GM18511 (cell line): Measurements from ENCODE around the gene VIPR2.

Experiments
- ATAC-seq: cut with Tn5 transposase; IDR thresholded peaks from one replicate; pipeline ENCODE4 v1.9.1; 2021; ENCODE audit warnings: mild to moderate bottlenecking, moderate library complexity; ENCODE audit not compliant: unreplicated experiment

VIPR2 gene

DNA sequence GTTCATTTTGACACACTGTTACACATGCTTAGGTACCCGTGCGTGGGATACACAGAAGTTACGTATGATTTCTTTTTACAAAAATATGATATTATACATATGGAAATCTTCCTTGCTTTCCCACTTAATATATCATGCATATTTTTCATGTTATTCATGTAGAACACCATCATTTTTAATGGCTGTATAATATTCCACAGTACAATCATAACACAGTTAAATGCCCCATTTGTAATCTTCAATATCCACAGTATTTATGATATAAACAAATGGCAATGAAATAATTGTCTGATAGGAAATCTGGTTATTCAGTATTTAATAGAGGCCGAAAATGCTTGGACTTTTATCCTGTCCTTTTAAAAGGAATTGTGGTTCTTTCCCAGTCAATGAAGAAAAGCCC lies 23.2 kb downstream of the VIPR2 start:
- no peak for ATAC-seq

DNA sequence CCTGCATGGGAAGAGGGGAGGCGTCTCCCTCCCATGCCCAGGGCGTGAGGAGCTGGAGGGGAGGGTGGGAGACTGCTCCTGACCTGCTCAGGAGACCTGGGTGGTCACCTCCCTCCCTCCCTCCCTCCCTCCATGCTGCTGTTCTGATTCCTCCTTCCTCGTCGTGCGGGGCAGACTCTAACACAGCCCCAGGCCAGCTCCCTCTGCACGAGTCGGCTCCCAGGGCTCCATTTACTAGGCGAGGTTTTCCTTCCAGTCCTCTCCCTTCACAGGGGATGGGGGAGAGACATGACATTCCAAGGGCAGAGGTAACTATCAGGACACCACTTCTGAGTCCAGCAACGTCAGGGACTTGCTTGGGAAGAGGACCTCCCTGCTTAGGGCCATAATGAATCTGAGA lies 23.6 kb downstream of the VIPR2 start:
- no peak for ATAC-seq

DNA sequence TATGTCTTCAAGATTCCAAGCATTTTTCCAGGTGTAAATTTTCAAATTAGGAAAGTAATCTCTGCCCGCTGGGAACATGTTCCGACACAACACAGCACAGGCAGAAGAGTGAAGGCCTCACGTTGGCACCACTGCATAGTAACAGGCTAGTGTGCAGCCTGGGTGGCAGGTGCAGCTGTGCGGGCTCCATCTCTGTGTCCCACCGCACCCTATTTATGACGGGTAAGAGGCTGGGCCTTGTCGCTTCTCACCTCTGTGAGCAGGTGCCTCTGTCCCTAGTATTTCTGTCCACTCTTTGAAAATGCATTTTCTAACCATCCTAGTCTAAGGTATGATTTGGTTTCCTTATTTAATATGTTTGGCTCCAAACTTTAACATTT lies 24.1 kb downstream of the VIPR2 start:
- no peak for ATAC-seq

DNA sequence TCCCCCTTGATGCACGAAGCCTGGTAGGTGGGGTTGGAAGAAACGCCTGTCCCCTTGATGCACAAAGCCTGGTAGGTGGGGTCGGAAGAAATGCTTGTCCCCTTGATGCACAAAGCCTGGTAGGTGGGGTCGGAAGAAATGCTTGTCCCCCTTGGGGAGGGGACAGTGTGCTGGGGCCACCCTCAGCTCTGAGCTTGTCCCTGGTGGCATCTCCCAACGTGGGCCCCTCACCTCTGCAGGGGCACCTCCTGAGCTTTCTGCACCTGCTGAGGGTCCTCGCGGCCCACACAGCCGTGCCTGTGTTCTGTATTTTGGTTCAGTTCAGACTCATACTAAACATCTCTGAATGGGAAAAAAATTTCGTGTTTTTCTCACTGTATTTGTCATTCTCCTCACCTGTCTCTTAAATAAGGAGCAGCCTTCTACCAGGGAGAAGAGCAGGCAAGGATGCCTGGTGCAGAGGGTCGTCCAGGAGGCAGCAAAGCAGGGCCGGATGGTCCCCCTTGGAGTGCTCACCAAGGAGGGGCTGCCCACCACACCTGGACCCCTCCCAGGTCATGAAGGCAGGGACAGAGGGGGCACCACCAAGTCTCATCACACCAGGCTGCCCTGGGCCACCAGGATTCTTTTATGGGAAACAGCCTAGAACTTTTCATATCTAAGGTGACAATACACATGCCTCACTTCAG lies 24.7 kb downstream of the VIPR2 start:
- ATAC-seq: no peak

DNA sequence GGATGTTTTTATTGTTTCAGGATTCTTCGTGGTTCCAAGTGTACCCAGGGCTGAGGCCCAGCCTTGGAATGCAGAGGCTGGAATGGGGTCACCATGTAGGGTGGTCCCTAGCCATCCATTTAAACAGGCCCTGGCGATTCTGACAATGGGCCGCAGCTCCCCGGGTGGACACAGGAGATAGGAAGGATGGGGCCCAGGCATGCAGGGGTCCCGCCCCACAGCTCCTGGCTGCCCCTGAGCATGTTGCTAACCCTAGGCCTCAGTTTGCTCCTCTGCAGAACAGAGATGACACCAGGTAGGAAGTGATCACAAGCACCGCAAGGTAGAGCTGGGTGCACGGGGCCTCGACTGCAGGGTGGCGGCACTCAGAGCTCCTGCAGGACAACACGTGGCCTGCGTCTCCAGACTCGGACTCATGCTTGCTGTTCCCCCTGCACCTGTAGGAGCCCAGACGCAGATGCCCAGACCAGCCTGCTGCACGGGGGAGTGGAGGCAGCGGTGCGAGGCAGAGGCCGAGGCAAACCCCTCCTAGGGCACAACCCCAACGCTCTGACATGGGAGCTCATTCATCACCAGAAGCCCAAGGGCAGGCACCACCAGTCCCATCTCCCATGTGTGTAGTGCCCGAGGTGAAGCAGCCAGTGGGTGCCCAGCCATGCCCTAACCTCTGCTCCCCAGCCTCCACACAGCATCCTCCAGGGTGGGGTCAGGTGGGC lies 25.5 kb downstream of the VIPR2 start:
- ATAC-seq: no peak

DNA sequence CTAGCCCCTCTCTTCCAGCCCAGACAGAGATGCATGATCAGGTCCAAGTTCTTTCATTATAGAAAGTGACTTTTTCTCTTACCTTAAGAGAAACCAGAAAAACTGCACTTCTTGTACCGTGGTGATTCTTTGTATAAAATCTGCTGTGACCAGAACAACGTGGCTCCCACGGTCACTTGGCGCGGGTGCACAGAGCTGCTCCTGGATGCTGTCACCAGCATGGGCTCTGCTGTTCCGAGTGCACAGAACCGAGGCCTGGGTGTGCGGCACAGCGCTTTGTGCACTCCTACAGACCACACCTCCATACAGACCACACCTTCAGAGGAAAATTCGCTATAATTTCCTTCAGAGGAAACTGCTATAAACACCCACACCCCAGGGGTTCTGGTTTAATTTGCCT lies 26.0 kb downstream of the VIPR2 start:
- ATAC-seq: no peak

DNA sequence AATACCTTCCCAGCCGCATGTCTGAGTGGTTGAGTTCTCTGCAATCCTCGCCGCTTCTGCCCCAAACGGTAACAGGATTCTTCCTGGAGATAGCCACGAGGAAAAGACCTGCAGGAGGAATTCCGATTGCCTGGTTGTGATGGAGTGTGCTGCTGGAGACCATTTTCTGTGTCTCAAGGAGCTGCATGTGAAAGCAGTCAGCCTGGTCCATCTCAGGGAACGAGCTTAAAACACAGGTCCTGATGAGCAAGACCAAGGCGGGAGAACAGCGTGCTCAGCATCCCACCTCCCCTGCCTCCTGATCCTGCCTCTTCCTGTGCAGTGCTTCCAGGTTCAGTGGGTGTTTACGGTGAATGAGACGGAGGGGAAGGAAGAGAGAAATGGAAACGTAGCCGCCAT lies 26.5 kb downstream of the VIPR2 start:
- no peak for ATAC-seq

DNA sequence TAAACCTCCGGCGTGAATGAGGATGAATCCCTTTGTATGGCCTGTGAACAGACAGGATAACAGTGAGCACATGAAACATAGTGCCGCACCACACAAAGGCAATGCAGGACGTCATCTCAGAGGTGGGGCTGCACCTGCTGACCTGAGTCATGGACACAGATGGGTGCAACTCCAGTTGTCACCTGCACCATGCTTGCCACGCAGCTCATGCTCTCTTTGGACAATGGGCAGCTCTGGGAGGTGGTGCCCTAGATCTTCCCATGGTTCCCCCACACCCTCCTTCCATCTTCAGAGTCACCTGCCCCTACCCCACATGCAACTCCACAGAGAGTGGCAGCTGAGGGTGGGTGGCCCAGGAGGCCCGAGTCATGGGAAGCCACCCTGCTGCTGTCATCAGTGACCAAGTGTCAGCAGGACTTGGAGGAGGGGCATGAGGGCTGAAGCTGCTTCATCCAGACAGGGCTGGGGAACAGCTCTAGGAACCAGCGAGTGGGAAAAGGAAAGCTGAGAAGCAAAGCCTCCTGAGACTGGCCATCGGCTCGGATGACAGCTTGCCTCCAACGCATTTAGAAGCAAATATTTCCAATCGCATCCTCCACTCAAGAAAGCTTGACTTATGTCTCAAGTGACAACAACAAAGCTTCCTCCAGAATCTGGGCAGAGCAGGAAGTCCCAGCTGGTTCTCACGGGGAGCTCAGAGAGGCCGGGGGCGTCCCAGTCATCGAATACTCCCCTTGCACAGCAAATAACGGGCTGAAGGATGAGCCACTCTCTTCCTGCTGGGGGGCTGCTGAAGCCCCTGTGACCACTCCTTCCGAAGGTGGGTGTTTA lies 27.1 kb downstream of the VIPR2 start:
- ATAC-seq: no peak

DNA sequence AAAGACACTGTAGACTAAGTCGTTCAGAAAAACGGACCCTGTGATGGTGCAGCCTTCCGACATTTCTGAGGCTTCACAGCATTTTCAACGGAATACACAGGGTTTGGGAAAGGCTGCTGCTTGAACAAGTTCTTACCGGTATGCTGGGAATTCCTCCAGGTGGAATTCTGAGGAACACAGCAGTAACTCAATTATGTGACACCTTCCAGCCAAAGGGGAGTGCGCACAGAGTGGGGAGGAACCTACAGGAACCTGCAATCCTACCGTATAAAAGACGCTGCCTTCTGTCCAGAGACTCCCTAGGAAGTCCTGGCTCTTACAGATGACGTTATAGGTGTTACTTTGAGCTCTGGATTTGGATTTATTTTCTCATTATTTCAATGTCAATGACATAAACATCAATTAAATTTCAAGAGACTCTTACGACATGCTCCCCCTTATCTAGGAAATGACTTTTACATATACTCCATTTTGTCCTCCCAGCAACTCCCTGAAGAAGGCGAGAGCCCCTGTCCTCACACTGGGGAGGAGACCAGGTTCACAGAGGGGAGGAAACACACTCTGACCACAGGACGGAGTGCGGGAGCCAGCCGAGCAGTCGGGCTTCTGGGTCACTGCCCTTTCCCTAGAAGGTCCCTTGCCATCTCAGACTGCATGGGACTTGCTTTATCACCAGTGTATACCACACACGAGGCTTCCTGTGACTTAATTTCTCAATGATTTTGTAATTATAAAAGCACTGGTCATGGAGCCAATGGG lies 27.9 kb downstream of the VIPR2 start:
- ATAC-seq: no peak

DNA sequence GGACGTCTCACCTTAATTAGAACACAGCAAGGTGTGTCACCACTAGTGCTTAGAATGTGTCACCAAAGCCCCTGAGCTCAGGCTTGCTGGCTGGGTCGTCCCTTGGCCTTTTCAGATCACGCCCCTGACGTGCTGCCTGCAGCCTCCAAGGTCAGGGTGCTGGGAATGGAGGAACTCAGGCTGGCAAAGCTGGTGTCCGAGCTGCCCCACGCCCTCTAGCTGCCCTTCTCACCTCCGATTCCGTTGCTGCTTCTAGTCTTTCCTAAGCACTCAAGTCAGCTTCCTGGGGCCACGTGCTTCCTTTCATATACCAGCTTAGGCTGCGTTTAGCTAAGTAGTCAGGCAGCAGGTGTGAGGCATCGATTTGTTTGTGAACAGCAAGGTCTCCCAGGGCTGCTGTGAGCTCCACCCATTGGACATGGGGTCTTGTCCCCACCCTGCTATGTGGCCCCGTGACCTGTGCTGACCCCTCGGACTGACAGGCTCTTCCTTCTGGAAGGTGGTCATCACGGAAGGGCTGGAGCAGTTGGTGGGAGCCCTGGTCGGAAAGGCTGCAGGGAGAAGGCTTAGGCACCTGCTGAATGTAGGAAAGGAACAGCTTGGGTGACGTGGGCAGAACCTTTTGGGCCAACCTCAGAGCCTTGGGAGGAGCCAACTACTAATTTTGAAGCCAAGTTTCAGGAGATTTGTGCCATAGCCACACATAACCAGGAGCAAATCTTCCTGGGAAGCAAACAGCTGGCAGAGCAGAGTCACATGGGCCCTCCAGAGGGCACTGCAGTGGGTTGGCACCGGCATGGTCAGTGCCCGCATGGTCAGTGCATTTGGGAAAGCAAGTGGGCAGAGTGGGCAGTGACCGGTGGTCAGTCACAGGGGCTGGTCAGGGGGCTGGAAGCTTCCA lies 28.8 kb downstream of the VIPR2 start:
- ATAC-seq: no peak

DNA sequence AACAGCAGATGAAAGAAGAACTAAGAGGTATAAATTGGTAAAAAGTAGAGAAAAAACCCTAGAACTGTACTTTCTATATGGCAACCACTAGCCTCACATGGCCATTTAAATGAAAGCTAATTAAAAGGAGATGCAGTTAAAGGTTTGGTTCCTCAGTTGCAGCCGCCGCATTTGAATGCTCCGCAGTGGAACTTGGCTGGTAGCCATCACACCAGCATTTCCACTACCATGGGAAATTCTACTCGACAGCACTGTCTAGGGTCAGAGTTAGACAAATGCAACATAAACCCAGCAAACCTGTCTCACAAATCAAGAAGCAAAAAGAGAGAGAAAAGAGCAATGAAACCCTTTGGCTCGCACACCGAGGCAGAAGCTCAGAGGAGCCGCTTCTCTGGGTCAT lies 29.7 kb downstream of the VIPR2 start:
- no peak for ATAC-seq

DNA sequence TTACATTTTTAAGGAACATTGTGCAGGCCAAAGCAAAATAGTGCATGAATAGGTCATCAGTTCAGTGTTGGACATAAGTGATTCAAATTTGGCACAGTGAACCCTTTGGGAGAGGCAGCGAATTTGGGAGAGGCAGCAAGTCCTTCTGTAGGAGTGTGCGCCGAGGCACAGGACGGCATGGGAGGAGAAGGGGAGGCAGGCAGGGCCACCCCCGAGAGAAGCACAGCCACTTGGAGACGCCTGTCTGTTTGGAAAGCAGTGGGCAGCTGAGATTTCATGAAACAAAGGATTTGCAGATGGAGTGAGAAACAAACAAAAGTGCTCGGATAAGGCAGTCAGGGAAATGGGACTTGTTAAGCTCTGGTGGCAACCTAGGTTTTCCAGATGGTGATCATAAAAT lies 30.6 kb downstream of the VIPR2 start:
- ATAC-seq: no peak

DNA sequence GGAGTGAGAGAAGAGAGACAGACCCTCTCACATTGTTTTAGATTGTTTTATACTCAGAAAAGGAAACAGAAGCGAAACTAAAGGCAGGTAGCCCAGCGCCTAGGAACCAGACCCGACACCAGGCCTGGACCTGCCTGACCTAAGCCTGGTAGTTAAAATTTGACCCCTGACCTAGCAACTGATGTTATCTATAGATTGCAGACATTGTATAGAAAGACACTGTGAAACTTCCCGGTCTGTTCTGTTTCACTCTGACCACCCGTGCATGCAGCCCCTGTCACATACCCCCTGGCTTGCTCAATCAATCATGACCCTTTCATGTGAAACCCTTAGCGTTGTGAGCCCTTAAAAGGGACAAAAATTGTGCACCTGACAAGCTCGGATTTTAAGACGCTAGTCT lies 31.6 kb downstream of the VIPR2 start:
- no peak for ATAC-seq

DNA sequence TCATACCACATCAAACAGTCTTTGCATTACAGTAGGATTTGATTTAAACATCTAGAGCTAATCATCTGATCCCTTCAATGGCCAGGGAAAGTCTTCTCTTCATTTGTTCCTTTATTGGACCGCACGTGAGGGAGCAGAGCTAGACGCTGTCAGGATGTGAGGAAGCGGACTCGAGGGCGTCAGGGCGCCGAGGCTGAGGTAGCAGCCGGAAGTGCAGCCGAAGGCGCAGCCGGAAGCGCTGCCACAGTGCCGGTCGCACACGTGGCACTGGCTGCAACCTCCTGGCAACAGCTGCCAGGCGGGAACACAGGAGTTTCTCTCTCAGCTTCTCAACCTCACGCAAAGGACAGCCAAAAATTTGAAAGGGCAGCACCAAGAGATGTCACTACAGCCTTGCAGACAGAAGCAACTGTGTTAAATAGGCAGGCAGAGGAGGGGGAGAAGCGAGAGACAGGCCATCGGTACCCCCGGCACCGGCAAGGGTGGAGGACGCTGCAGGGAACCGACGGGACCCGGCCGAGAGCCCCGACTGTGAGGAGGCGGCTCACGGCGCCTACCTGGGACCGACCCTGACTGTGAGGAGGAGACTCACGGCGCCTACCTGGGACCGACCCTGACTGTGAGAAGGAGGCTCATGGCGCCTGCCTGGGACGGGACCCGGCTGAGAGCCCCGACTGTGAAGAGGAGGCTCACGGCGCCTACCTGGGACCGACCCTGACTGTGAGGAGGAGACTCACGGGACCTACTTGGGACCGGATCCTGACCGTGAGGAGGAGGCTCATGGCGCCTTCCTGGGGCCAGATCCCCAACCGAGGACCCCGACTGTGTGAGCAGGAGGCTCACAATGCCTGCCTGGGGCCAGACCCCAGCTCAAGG lies 32.3 kb downstream of the VIPR2 start:
- no peak for ATAC-seq

DNA sequence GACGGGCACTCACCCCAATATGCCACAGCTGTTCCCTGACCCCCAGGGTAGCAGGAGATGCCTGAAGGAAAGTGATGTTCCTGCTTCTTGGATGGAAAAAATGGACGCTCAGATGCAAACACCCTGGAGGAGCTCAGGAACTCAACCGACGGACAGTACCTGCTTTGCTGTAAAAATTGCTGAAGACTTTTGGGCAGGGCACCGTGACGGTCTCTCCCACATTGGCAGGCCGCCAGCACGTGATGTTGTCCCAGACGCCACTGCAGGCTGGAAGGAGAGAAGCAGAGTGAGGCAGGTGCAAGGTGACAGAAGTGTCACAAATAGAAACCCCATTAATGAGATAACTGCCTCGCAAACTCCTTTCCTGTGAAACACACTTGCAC lies 35.0 kb downstream of the VIPR2 start:
- no peak for ATAC-seq

DNA sequence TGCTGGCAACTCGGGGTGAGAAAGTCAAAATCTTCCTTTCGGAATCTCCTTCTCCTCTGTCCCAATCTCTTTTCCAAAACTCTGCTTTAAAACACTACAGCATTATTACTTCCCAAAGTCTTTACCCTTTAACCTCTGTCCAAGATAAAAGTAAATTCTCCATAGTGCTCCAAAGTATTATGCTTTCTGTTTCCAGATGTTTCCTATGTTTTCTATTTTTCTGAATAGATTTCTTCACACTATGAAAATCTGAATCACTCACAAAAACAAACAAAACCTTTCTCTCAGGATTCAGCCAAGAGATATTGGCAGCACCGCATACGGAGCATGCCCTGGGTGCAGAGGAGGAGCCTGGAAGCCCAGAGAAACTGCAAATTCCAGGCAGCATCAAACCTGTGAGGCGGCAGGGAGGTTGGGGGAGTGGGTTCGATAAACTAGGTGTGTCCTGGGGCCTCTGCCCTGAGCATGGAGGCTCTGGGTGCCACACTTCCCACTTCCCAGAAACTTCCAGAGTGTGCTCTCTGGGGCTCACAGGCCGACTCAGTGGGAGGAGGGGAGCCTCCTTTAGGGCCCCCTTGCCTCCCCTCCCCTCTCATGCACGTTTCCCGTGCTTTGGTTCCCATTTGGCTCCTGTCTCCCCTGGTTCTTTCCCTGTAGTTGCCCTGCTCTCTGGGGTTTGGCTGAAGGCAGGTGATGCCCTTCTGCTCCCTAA lies 35.6 kb downstream of the VIPR2 start:
- no peak for ATAC-seq

DNA sequence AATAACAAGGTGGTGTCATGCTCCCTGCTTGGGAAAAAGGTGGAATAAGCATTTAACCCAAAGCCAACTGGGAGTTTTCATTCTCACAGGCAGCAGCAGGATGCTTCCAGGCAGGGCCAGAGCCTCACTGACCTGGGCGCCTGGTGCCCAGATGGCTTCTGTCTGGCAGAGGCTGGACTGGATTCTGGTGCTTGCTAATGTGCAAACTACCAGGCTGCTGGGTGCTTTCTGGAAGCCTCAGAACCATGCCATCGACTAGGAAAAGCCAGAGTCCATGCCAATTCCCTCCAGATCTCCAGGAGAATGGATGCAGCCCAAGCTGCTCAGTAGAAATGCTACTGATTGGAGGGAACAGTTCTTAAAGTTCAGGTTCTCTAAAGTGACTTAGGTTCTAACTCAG lies 36.2 kb downstream of the VIPR2 start:
- no peak for ATAC-seq

DNA sequence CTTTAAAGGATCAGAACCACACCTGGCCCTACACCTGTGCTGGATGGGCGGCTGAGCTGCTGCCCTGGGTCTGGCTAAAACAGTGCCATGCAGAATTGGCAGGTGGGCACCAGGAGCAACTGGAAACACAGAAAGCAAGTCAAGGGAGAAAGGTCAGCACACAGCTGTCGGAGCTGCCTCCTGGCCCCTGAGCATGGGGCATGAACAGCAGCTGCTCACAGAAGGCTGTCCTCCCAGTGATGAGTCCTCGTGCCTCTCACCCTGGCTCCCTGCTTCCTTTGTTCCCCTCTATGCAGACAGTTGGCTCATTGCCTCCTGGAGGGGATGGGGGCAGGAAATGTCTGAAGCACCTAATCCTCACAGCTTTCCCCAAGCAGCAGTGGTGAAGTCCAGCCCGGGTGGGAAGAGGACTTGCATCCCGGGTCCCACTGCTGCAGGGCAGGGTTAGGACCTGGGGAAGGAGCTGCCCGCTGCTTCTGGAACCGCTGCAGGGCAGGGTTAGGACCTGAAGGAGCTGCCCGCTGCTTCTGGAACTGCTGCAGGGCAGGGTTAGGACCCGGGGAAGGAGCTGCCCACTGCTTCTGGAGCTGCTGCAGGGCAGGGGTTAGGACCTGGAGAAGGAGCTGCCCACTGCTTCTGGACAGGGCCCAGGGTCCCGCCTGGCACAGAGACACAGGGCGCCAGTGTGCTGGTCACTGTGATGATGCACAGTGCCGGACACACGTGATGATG lies 37.3 kb downstream of the VIPR2 start:
- ATAC-seq: no peak
